Measurements from ENCODE around the gene TUBGCP6. TPM values are rescaled to one million over a fixed set of nuclear protein-coding genes. Genes with fewer than 3 reads are reported as not detected.

The TUBGCP6 gene
- total and polyA plus RNA-seq, 9 donors: 7.5 to 52.2 (median 40.8) TPM

GRCh38 chr22:50260434-50260800 is 15.6 kb upstream of the TUBGCP6 start:
- Histone ChIP-seq H3K4me1 (ENCODE audit: insufficient read depth) (peaks cover 4% of the 10 kb centered on the region), H3K4me3 (peak overlapping the region; percentile 48), H3K27me3 (no peaks in the 10 kb centered on the region), H3K36me3 (no peaks in the 10 kb centered on the region), H3K9me3 (no peaks in the 10 kb centered on the region), H3K27ac (peak overlapping the region; percentile 51 to 57)
- DNase-seq: no peak
- intact Hi-C loops (cut with DNase I): no loop called here
- WGBS, 3 donors: 22 to 35% (median 31%) methylated on average over 11 of the region's 11 CpGs
- TF ChIP-seq CTCF (IDR thresholded peaks at IDR 0.05): no peak
- no peak for TF ChIP-seq POLR2A (IDR thresholded peaks at IDR 0.05)
- TF ChIP-seq EP300 (IDR thresholded peaks at IDR 0.05): no peak

GRCh38 chr22:50259302-50259701 is 14.5 kb upstream of the TUBGCP6 start:
- no peak for DNase-seq
- Histone ChIP-seq H3K27me3 (no peaks in the 10 kb centered on the region), H3K4me3 (no peak overlapping the region), H3K4me1 (ENCODE audit: insufficient read depth) (peaks cover 4% of the 10 kb centered on the region), H3K36me3 (no peaks in the 10 kb centered on the region), H3K27ac (no peak overlapping the region), H3K9me3 (no peaks in the 10 kb centered on the region)
- TF ChIP-seq EP300 (IDR thresholded peaks at IDR 0.05) (no peak), CTCF (IDR thresholded peaks at IDR 0.05) (no peak), POLR2A (IDR thresholded peaks at IDR 0.05) (no peak)
- intact Hi-C loops (cut with DNase I): loop anchor here in 1 of 4 donors (10.0 kb wide), 1 partner anchor 265 kb away; the partner anchor contains the start of gene SCO2
- 85 to 90% (median 88%) methylated on average over 15 of the region's 15 CpGs for WGBS, 3 donors

- no peak overlapping the region for H3K4me3 ChIP-seq
- no peak for DNase-seq
- H3K27ac ChIP-seq: no peak overlapping the region
- no peaks in the 10 kb centered on the region for H3K36me3 ChIP-seq
- 67 to 72% (median 68%) methylated on average over 24 of the region's 24 CpGs for WGBS, 3 donors
- intact Hi-C loops (cut with DNase I): loop anchor here in 1 of 4 donors (10.0 kb wide), 1 partner anchor 266 kb away; the partner anchor contains the start of gene SCO2
- no peak for TF ChIP-seq POLR2A (IDR thresholded peaks at IDR 0.05)
- TF ChIP-seq EP300 (IDR thresholded peaks at IDR 0.05): no peak
- no peak for TF ChIP-seq CTCF (IDR thresholded peaks at IDR 0.05)
- peaks cover 4% of the 10 kb centered on the region for H3K4me1 ChIP-seq (ENCODE audit: insufficient read depth)
- no peaks in the 10 kb centered on the region for H3K9me3 ChIP-seq
- no peaks in the 10 kb centered on the region for H3K27me3 ChIP-seq
Measured at GRCh38 chr22:50258361-50259292, 13.8 kb upstream of the TUBGCP6 start.

GRCh38 chr22:50257451-50258360 is 12.9 kb upstream of the TUBGCP6 start:
- TF ChIP-seq CTCF (IDR thresholded peaks at IDR 0.05): no peak
- no peak for TF ChIP-seq EP300 (IDR thresholded peaks at IDR 0.05)
- TF ChIP-seq POLR2A (IDR thresholded peaks at IDR 0.05): no peak
- no peaks in the 10 kb centered on the region for H3K9me3 ChIP-seq
- no peaks in the 10 kb centered on the region for H3K36me3 ChIP-seq
- H3K27ac ChIP-seq: no peak overlapping the region
- 79 to 82% (median 81%) methylated on average over 30 to 31 of the region's 31 CpGs for WGBS, 3 donors
- H3K4me1 ChIP-seq (ENCODE audit: insufficient read depth): peaks cover 4% of the 10 kb centered on the region
- DNase-seq: no peak
- H3K27me3 ChIP-seq: no peaks in the 10 kb centered on the region
- intact Hi-C loops (cut with DNase I): loop anchor here in 1 of 4 donors (10.0 kb wide), 1 partner anchor 267 kb away; the partner anchor contains the start of gene SCO2
- H3K4me3 ChIP-seq: no peak overlapping the region
